ENCODE data around the gene SLC49A3. TPM values are rescaled to one million over a fixed set of nuclear protein-coding genes. Genes with fewer than 3 reads are reported as not detected.
A peak's percentile ranks its signal among the peaks of the same experiment; 100 is the strongest.

Gene SLC49A3
- total and polyA plus RNA-seq, 2 of the 13 experiments (the other 11 are each of a cell fraction or from before 2014, with no cell fraction given) = 0.07 to 0.17 TPM

DNA sequence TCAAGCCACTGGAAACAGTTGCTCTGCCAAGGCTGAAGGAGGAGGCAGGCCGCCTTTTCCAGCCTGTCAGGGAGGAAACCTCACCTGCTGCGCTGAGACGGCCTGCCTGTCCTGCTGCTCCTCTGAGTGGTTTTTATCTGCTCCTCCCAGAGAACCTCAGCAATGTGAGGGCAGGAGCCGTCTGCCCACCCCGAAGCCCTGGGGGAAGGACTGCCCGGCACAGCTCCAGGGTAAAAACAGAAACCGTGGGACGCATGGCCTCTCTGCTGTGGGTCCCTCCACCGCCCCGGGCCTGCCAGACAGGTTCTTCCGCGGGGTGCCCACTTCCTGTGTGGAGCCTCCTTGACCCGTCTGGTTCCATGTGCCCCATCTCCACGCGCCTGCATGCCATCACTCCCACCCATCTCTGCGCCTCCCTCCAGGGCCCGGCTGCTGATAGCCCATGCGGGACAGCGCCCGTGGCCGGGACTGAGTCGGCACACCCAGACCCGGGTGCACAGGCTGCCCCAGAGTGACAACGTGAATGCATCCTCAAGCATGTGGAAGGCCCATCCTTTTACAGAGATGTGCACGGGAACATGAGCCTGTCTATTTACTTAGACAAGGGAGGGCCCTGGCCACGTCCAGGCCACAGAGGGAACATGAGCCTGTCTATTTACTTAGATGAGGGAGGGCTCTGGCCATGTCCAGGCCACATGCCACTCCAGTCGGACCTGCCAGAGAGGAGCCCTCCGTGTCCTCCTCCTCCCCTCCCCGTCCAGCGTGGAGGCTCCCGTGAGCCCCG lies 4.0 kb upstream of the SLC49A3 start (continued):
- TF ChIP-seq, protein P1, sequence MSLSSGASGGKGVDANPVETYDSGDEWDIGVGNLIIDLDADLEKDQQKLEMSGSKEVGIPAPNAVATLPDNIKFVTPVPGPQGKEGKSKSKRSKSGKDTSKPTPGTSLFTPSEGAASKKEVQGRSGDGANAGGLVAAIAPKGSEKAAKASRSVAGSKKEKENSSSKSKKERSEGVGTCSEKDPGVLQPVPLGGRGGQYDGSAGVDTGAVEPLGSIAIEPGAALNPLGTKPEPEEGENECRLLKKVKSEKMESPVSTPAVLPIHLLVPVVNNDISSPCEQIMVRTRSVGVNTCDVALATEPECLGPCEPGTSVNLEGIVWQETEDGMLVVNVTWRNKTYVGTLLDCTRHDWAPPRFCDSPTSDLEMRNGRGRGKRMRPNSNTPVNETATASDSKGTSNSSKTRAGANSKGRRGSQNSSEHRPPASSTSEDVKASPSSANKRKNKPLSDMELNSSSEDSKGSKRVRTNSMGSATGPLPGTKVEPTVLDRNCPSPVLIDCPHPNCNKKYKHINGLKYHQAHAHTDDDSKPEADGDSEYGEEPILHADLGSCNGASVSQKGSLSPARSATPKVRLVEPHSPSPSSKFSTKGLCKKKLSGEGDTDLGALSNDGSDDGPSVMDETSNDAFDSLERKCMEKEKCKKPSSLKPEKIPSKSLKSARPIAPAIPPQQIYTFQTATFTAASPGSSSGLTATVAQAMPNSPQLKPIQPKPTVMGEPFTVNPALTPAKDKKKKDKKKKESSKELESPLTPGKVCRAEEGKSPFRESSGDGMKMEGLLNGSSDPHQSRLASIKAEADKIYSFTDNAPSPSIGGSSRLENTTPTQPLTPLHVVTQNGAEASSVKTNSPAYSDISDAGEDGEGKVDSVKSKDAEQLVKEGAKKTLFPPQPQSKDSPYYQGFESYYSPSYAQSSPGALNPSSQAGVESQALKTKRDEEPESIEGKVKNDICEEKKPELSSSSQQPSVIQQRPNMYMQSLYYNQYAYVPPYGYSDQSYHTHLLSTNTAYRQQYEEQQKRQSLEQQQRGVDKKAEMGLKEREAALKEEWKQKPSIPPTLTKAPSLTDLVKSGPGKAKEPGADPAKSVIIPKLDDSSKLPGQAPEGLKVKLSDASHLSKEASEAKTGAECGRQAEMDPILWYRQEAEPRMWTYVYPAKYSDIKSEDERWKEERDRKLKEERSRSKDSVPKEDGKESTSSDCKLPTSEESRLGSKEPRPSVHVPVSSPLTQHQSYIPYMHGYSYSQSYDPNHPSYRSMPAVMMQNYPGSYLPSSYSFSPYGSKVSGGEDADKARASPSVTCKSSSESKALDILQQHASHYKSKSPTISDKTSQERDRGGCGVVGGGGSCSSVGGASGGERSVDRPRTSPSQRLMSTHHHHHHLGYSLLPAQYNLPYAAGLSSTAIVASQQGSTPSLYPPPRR (CRISPR knock-in tag; IDR thresholded peaks at IDR 0.05; ENCODE audit: borderline replicate concordance) = peak; percentile 68
- TF ChIP-seq ZNF136 (CRISPR knock-in tag; IDR thresholded peaks at IDR 0.05; ENCODE audit: low read depth) (no peak), NFATC3 (CRISPR knock-in tag; IDR thresholded peaks at IDR 0.05) (no peak), SIN3A (IDR thresholded peaks at IDR 0.05; ENCODE audit: borderline replicate concordance, low read depth, low read length) (no peak), ZNF766 (CRISPR knock-in tag; IDR thresholded peaks at IDR 0.05; ENCODE audit: borderline replicate concordance) (no peak), ARNT (IDR thresholded peaks at IDR 0.05) (no peak), ZBTB7A (CRISPR knock-in tag; IDR thresholded peaks at IDR 0.05) (no peak), ZFP90 (CRISPR knock-in tag; IDR thresholded peaks at IDR 0.05; ENCODE audit: borderline replicate concordance) (no peak), KAT7 (CRISPR knock-in tag; IDR thresholded peaks at IDR 0.05; ENCODE audit: borderline replicate concordance) (no peak), ATM (IDR thresholded peaks at IDR 0.05; ENCODE audit: borderline replicate concordance) (no peak), KLF6 (CRISPR knock-in tag; IDR thresholded peaks at IDR 0.05) (peak; percentile 78; the same call in 1 of the 2 replicates), ZNF510 (CRISPR knock-in tag; IDR thresholded peaks at IDR 0.05; ENCODE audit: low read depth) (no peak), TOE1 (CRISPR knock-in tag; IDR thresholded peaks at IDR 0.05) (no peak), PITX1 (CRISPR knock-in tag; IDR thresholded peaks at IDR 0.05) (no peak; the same call in 1 of the 2 replicates), ZNF562 (CRISPR knock-in tag; IDR thresholded peaks at IDR 0.05; ENCODE audit: borderline replicate concordance) (no peak), ZNF775 (CRISPR knock-in tag; IDR thresholded peaks at IDR 0.05; ENCODE audit: borderline replicate concordance) (no peak), DNMT1 (CRISPR knock-in tag; IDR thresholded peaks at IDR 0.05) (no peak), RXRB (CRISPR knock-in tag; IDR thresholded peaks at IDR 0.05; ENCODE audit: borderline replicate concordance) (peak; percentile 90), U2AF1 (optimal IDR thresholded peaks at IDR 0.05; ENCODE audit: low read depth, low read length) (no peak)
- TF ChIP-seq, protein P2, sequence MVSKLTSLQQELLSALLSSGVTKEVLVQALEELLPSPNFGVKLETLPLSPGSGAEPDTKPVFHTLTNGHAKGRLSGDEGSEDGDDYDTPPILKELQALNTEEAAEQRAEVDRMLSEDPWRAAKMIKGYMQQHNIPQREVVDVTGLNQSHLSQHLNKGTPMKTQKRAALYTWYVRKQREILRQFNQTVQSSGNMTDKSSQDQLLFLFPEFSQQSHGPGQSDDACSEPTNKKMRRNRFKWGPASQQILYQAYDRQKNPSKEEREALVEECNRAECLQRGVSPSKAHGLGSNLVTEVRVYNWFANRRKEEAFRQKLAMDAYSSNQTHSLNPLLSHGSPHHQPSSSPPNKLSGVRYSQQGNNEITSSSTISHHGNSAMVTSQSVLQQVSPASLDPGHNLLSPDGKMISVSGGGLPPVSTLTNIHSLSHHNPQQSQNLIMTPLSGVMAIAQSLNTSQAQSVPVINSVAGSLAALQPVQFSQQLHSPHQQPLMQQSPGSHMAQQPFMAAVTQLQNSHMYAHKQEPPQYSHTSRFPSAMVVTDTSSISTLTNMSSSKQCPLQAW (CRISPR knock-in tag; IDR thresholded peaks at IDR 0.05) = peak; percentile 78; the same call in 1 of the 2 replicates
- TF ChIP-seq, protein P3, sequence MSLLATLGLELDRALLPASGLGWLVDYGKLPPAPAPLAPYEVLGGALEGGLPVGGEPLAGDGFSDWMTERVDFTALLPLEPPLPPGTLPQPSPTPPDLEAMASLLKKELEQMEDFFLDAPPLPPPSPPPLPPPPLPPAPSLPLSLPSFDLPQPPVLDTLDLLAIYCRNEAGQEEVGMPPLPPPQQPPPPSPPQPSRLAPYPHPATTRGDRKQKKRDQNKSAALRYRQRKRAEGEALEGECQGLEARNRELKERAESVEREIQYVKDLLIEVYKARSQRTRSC (CRISPR knock-in tag; IDR thresholded peaks at IDR 0.05; ENCODE audit: low read depth) = no peak
- TF ChIP-seq, protein P4, sequence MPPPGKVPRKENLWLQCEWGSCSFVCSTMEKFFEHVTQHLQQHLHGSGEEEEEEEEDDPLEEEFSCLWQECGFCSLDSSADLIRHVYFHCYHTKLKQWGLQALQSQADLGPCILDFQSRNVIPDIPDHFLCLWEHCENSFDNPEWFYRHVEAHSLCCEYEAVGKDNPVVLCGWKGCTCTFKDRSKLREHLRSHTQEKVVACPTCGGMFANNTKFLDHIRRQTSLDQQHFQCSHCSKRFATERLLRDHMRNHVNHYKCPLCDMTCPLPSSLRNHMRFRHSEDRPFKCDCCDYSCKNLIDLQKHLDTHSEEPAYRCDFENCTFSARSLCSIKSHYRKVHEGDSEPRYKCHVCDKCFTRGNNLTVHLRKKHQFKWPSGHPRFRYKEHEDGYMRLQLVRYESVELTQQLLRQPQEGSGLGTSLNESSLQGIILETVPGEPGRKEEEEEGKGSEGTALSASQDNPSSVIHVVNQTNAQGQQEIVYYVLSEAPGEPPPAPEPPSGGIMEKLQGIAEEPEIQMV (CRISPR knock-in tag; IDR thresholded peaks at IDR 0.05; ENCODE audit: low read depth) = no peak
